ENCODE results near the gene PCSK9. TPM values are rescaled to one million over a fixed set of nuclear protein-coding genes. Genes with fewer than 3 reads are reported as not detected.

PCSK9 gene
- total and polyA plus RNA-seq, 9 of the 15 experiments (the other 6 are each of a cell fraction or from before 2014, with no cell fraction given) = 3.2 to 58.6 (median 24.7) TPM

DNA sequence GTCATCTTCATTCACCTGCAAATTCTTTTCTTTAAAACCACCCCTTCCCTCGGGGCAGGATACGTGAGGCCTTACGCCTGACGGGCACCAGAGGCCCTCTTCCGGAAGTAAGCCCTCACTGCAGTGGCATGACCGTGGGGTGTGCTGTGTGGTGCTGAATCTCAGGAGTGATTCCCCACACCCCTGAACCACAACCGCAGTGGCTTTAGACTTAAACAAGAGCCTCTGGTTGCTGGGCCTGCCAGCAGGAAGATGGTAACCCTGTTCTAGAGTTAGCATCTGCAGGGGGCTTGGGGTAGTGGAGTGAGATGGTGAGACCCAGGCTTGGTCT, 28.5 kb upstream of the PCSK9 start:
- ChIA-PET CTCF (ENCODE audit: low intra/inter-chr PET ratio) (no interaction called here), POLR2A (interaction anchor here (0.8 kb wide), 1 partner anchor 21 kb away, joined by 3 read pairs; no protein-coding TSS in a partner anchor)
- Histone ChIP-seq H2AFZ (ENCODE audit: low read depth, low read length) (no peak overlapping the region), H3K27me3 (ENCODE audit: control insufficient read depth in 2 of 2, insufficient read depth in 2 of 2, low read length in 2 of 2) (peaks cover 17 to 46% of the 10 kb centered on the region in 2 experiments; a peak in 4 of 5 replicates), H3K9me1 (ENCODE audit: control insufficient read depth, insufficient read depth, low read length) (no peaks in the 10 kb centered on the region), H3K4me1 (replicated peaks in 1 of 2; ENCODE audit: control insufficient read depth in 2 of 2, insufficient read depth in 2 of 2, low read length in 2 of 2) (no peaks in the 10 kb centered on the region), H4K20me1 (replicated peaks; ENCODE audit: control insufficient read depth, insufficient read depth, low read length) (no peaks in the 10 kb centered on the region), H3K27ac (ENCODE audit: extremely low read depth, low read depth, low read length) (no peak overlapping the region), H3K36me3 (ENCODE audit: control insufficient read depth, insufficient read depth, low read length) (no peaks in the 10 kb centered on the region), H3K4me2 (ENCODE audit: insufficient read depth, low read length) (no peak overlapping the region), H3K79me2 (ENCODE audit: control insufficient read depth, insufficient read depth, low read length) (no peaks in the 10 kb centered on the region), H3K9ac (ENCODE audit: insufficient read depth in 1 of 2, low read depth in 2 of 2, low read length in 2 of 2) (no peak overlapping the region), H3K4me3 (no peak overlapping the region), H3K9me3 (replicated peaks; ENCODE audit: control insufficient read depth, insufficient read depth, low read depth, low read length) (no peaks in the 10 kb centered on the region)
- intact Hi-C loops (cut with micrococcal nuclease) (no loop called here), in situ Hi-C loops (cut with MboI) (no loop called here)
- FAIRE-seq (no peak), ATAC-seq (peak; percentile 58; the same call in 2 of the 3 replicates), DNase-seq (ENCODE audit: extremely low read depth in 1 of 4, low spot score in 3 of 4) (no peak)
- BruUV-seq (replicated peaks) = no TSS peak
- TF ChIP-seq RUNX1 (IDR thresholded peaks at IDR 0.05; ENCODE audit: low read depth) (no peak), HMGN3 (IDR thresholded peaks at IDR 0.05; ENCODE audit: borderline replicate concordance, extremely low read depth, insufficient read length, low read depth, low read length) (no peak), BRD9 (IDR thresholded peaks at IDR 0.05; ENCODE audit: low read depth, partially characterized antibody) (no peak), ZNF551 (CRISPR knock-in tag; IDR thresholded peaks at IDR 0.05) (no peak)
- TF ChIP-seq, protein P1, sequence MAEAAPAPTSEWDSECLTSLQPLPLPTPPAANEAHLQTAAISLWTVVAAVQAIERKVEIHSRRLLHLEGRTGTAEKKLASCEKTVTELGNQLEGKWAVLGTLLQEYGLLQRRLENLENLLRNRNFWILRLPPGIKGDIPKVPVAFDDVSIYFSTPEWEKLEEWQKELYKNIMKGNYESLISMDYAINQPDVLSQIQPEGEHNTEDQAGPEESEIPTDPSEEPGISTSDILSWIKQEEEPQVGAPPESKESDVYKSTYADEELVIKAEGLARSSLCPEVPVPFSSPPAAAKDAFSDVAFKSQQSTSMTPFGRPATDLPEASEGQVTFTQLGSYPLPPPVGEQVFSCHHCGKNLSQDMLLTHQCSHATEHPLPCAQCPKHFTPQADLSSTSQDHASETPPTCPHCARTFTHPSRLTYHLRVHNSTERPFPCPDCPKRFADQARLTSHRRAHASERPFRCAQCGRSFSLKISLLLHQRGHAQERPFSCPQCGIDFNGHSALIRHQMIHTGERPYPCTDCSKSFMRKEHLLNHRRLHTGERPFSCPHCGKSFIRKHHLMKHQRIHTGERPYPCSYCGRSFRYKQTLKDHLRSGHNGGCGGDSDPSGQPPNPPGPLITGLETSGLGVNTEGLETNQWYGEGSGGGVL (CRISPR knock-in tag; IDR thresholded peaks at IDR 0.05) = no peak
- TF ChIP-seq, protein P2, sequence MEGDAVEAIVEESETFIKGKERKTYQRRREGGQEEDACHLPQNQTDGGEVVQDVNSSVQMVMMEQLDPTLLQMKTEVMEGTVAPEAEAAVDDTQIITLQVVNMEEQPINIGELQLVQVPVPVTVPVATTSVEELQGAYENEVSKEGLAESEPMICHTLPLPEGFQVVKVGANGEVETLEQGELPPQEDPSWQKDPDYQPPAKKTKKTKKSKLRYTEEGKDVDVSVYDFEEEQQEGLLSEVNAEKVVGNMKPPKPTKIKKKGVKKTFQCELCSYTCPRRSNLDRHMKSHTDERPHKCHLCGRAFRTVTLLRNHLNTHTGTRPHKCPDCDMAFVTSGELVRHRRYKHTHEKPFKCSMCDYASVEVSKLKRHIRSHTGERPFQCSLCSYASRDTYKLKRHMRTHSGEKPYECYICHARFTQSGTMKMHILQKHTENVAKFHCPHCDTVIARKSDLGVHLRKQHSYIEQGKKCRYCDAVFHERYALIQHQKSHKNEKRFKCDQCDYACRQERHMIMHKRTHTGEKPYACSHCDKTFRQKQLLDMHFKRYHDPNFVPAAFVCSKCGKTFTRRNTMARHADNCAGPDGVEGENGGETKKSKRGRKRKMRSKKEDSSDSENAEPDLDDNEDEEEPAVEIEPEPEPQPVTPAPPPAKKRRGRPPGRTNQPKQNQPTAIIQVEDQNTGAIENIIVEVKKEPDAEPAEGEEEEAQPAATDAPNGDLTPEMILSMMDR (IDR thresholded peaks at IDR 0.05 in 2 of 3, conservative IDR thresholded peaks at IDR 0.05 in 1 of 3; ENCODE audit: insufficient read depth in 2 of 3, low read depth in 1 of 3, low read length in 3 of 3) = peak in 1 of 3 experiments; percentile 11; a peak in 1 of 6 replicates
- 27% methylated on average over 7 of the region's 7 CpGs for WGBS (ENCODE audit: insufficient coverage, low coverage, missing lambda C conversion rate)
